Measurements from ENCODE around the gene NUP188. TPM values are rescaled to one million over a fixed set of nuclear protein-coding genes. Genes with fewer than 3 reads are reported as not detected.

Gene NUP188
- total RNA-seq, 1 donor from 2014 or later, result 40.4 TPM

- H3K4me1 Mint-ChIP-seq (ENCODE audit: low read depth, unreplicated experiment), result peaks cover 8% of the 10 kb centered on the region
- no peaks in the 10 kb centered on the region for H3K79me2 ChIP-seq (ENCODE audit: insufficient read depth, low read length)
Observed at GRCh38 chr9:128983536-128983935, 36.0 kb downstream of the NUP188 start.

GRCh38 chr9:128986671-128987070 lies 39.2 kb downstream of the NUP188 start:
- Histone ChIP-seq H3K4me2 (ENCODE audit: low read length) (no peak overlapping the region), H3K27ac (ENCODE audit: low read depth, low read length) (no peak overlapping the region), H3K4me3 (ENCODE audit: insufficient read depth, low read depth, low read length) (no peak overlapping the region), H3K79me2 (ENCODE audit: insufficient read depth, low read length) (no peaks in the 10 kb centered on the region), H3K9me3 (ENCODE audit: insufficient read depth, low read depth, low read length) (no peaks in the 10 kb centered on the region), H4K20me1 (ENCODE audit: insufficient read depth, low read length) (no peaks in the 10 kb centered on the region), H3K4me1 (ENCODE audit: insufficient read depth, low read length) (peaks cover 13% of the 10 kb centered on the region), H2AFZ (ENCODE audit: low read depth, low read length) (no peak overlapping the region), H3K36me3 (ENCODE audit: insufficient read depth, low read length) (peaks cover 52% of the 10 kb centered on the region), H3K9ac (ENCODE audit: low read length) (no peak overlapping the region), H3K27me3 (ENCODE audit: insufficient read depth, low read length) (no peaks in the 10 kb centered on the region)
- H3K4me1 Mint-ChIP-seq (ENCODE audit: low read depth, unreplicated experiment), result peaks cover 8% of the 10 kb centered on the region
- FAIRE-seq (no peak), DNase-seq (ENCODE audit: low read depth) (no peak)
- H3K4me3 Mint-ChIP-seq (ENCODE audit: unreplicated experiment), result no peak overlapping the region
- no peaks in the 10 kb centered on the region for H3K27me3 Mint-ChIP-seq (ENCODE audit: low read depth, unreplicated experiment)
- TF ChIP-seq EZH2 (IDR thresholded peaks at IDR 0.05; ENCODE audit: insufficient read depth, low read length), result no peak
- TF ChIP-seq CTCF (IDR thresholded peaks at IDR 0.05; ENCODE audit: insufficient read depth, low read depth, low read length), result no peak
- peaks cover 21% of the 10 kb centered on the region for H3K36me3 Mint-ChIP-seq (ENCODE audit: low read depth, unreplicated experiment)
- H3K9me3 Mint-ChIP-seq (ENCODE audit: unreplicated experiment), result no peaks in the 10 kb centered on the region
- no peak overlapping the region for H3K27ac Mint-ChIP-seq (ENCODE audit: unreplicated experiment)

More at GRCh38 chr9:128983536-128983935, 36.0 kb downstream of the NUP188 start:
- H3K4me3 Mint-ChIP-seq (ENCODE audit: unreplicated experiment), result no peak overlapping the region
- H3K36me3 Mint-ChIP-seq (ENCODE audit: low read depth, unreplicated experiment), result peaks cover 31% of the 10 kb centered on the region
- peaks cover 13% of the 10 kb centered on the region for H3K4me1 ChIP-seq (ENCODE audit: insufficient read depth, low read length)
- no peaks in the 10 kb centered on the region for H4K20me1 ChIP-seq (ENCODE audit: insufficient read depth, low read length)
- no peaks in the 10 kb centered on the region for H3K9me3 ChIP-seq (ENCODE audit: insufficient read depth, low read depth, low read length)
- H3K27me3 ChIP-seq (ENCODE audit: insufficient read depth, low read length), result no peaks in the 10 kb centered on the region
- H3K4me2 ChIP-seq (ENCODE audit: low read length), result no peak overlapping the region
- TF ChIP-seq EZH2 (IDR thresholded peaks at IDR 0.05; ENCODE audit: insufficient read depth, low read length), result no peak
- no peak for TF ChIP-seq CTCF (IDR thresholded peaks at IDR 0.05; ENCODE audit: insufficient read depth, low read depth, low read length)
- no peak overlapping the region for H2AFZ ChIP-seq (ENCODE audit: low read depth, low read length)
- H3K27ac ChIP-seq (ENCODE audit: low read depth, low read length), result no peak overlapping the region
- H3K9ac ChIP-seq (ENCODE audit: low read length), result no peak overlapping the region
- no peaks in the 10 kb centered on the region for H3K27me3 Mint-ChIP-seq (ENCODE audit: low read depth, unreplicated experiment)
- DNase-seq (ENCODE audit: low read depth), result no peak
- FAIRE-seq, result no peak
- H3K4me3 ChIP-seq (ENCODE audit: insufficient read depth, low read depth, low read length), result no peak overlapping the region
- no peaks in the 10 kb centered on the region for H3K9me3 Mint-ChIP-seq (ENCODE audit: unreplicated experiment)
- peaks cover 69% of the 10 kb centered on the region for H3K36me3 ChIP-seq (ENCODE audit: insufficient read depth, low read length)
- H3K27ac Mint-ChIP-seq (ENCODE audit: unreplicated experiment), result no peak overlapping the region

GRCh38 chr9:128987805-128988204 lies 40.3 kb downstream of the NUP188 start:
- Mint-ChIP-seq H3K36me3 (ENCODE audit: low read depth, unreplicated experiment) (peaks cover 14% of the 10 kb centered on the region), H3K4me1 (ENCODE audit: low read depth, unreplicated experiment) (peaks cover 8% of the 10 kb centered on the region), H3K9me3 (ENCODE audit: unreplicated experiment) (no peaks in the 10 kb centered on the region), H3K27me3 (ENCODE audit: low read depth, unreplicated experiment) (no peaks in the 10 kb centered on the region), H3K4me3 (ENCODE audit: unreplicated experiment) (no peak overlapping the region), H3K27ac (ENCODE audit: unreplicated experiment) (peak overlapping the region; percentile 67)
- H3K79me2 ChIP-seq (ENCODE audit: insufficient read depth, low read length), result no peaks in the 10 kb centered on the region
- DNase-seq (ENCODE audit: low read depth) (peak; percentile 83), FAIRE-seq (peak; percentile 82)
- H3K9me3 ChIP-seq (ENCODE audit: insufficient read depth, low read depth, low read length), result no peaks in the 10 kb centered on the region
- peaks cover 53% of the 10 kb centered on the region for H3K36me3 ChIP-seq (ENCODE audit: insufficient read depth, low read length)
- H3K27me3 ChIP-seq (ENCODE audit: insufficient read depth, low read length), result no peaks in the 10 kb centered on the region
- no peak for TF ChIP-seq EZH2 (IDR thresholded peaks at IDR 0.05; ENCODE audit: insufficient read depth, low read length)
- peak; percentile 12 for TF ChIP-seq CTCF (IDR thresholded peaks at IDR 0.05; ENCODE audit: insufficient read depth, low read depth, low read length)
- H2AFZ ChIP-seq (ENCODE audit: low read depth, low read length), result no peak overlapping the region
- peak overlapping the region; percentile 54 for H3K4me2 ChIP-seq (ENCODE audit: low read length)
- peaks cover 13% of the 10 kb centered on the region for H3K4me1 ChIP-seq (ENCODE audit: insufficient read depth, low read length)
- no peaks in the 10 kb centered on the region for H4K20me1 ChIP-seq (ENCODE audit: insufficient read depth, low read length)
- H3K27ac ChIP-seq (ENCODE audit: low read depth, low read length), result peak overlapping the region; percentile 73
- no peak overlapping the region for H3K4me3 ChIP-seq (ENCODE audit: insufficient read depth, low read depth, low read length)
- H3K9ac ChIP-seq (ENCODE audit: low read length), result peak overlapping the region; percentile 62
